ENCODE measurements around the gene PCDHGA3. TPM values are rescaled to one million over a fixed set of nuclear protein-coding genes. Genes with fewer than 3 reads are reported as not detected.

PCDHGA3 gene
- total and polyA plus RNA-seq, 2 of the 13 experiments (the other 11 are each of a cell fraction or from before 2014, with no cell fraction given), result 0.05 TPM; not detected in 1

GRCh38 chr5:141343953-141344463 is 379 bp downstream of the PCDHGA3 start:
- H3K4me3 ChIP-seq (replicated peaks in 1 of 3; ENCODE audit: insufficient read depth in 1 of 3, low read depth in 2 of 3, low read length in 3 of 3), result no peak overlapping the region
- intact Hi-C loops (cut with micrococcal nuclease; ENCODE audit: unreplicated experiment) (no loop called here), in situ Hi-C loops (cut with HindIII; ENCODE audit: extremely low pct_ligation_motif_present, low pct_unique_long_range_greater_than_20kb) (no loop called here)
- POLR2A ChIA-PET, result no interaction called here
- ATAC-seq (no peak), FAIRE-seq (no peak), DNase-seq (ENCODE audit: low spot score) (no peak)
- 71% methylated on average over 31 of the region's 31 CpGs for WGBS (ENCODE audit: low lambda C conversion rate)
- H3K79me2 ChIP-seq (ENCODE audit: insufficient read depth, low read length), result no peaks in the 10 kb centered on the region
- H3K27ac ChIP-seq (ENCODE audit: extremely low read length, insufficient read depth, low read length), result no peak overlapping the region
- H3K9me3 ChIP-seq (ENCODE audit: low read length), result peaks cover 23% of the 10 kb centered on the region
- no peak for TF ChIP-seq NFE2L1 (CRISPR knock-in tag; IDR thresholded peaks at IDR 0.05; ENCODE audit: borderline replicate concordance)
- no peak for TF ChIP-seq SMARCE1 (IDR thresholded peaks at IDR 0.05; ENCODE audit: borderline replicate concordance)
- no peak for TF ChIP-seq ZNF550 (CRISPR knock-in tag; IDR thresholded peaks at IDR 0.05; ENCODE audit: borderline replicate concordance)
- TF ChIP-seq ZNF773 (CRISPR knock-in tag; IDR thresholded peaks at IDR 0.05; ENCODE audit: borderline replicate concordance), result no peak
- TF ChIP-seq NR2C2 (CRISPR knock-in tag; IDR thresholded peaks at IDR 0.05; ENCODE audit: borderline replicate concordance), result no peak
- no peak for TF ChIP-seq ZNF563 (CRISPR knock-in tag; IDR thresholded peaks at IDR 0.05)
- no peak for TF ChIP-seq ZNF431 (CRISPR knock-in tag; IDR thresholded peaks at IDR 0.05; ENCODE audit: borderline replicate concordance, low read depth)
- no peak for TF ChIP-seq NFYC (CRISPR knock-in tag; IDR thresholded peaks at IDR 0.05)
- no peak for TF ChIP-seq TGIF2 (CRISPR knock-in tag; IDR thresholded peaks at IDR 0.05)
- TF ChIP-seq ZBTB25 (CRISPR knock-in tag; IDR thresholded peaks at IDR 0.05), result no peak
- no peak for TF ChIP-seq ZNF383 (CRISPR knock-in tag; IDR thresholded peaks at IDR 0.05; ENCODE audit: borderline replicate concordance)
- no peak overlapping the region for H3K9ac ChIP-seq (ENCODE audit: insufficient read depth, low read depth, low read length)
- H3K4me2 ChIP-seq (ENCODE audit: low read depth, low read length), result no peak overlapping the region
- no peaks in the 10 kb centered on the region for H4K20me1 ChIP-seq (ENCODE audit: insufficient read depth, low read length)
- CTCF ChIA-PET (ENCODE audit: low intra/inter-chr PET ratio, low total read pairs), result interaction anchor here (0.9 kb wide), 1 partner anchor 217 kb away, joined by 3 read pairs; no protein-coding TSS in a partner anchor
- H2AFZ ChIP-seq (ENCODE audit: low read length), result no peak overlapping the region
- BruUV-seq (replicated peaks), result no TSS peak
- H3K36me3 ChIP-seq (replicated peaks in 1 of 2; ENCODE audit: control insufficient read depth in 1 of 2, insufficient read depth in 2 of 2, low read length in 2 of 2), result no peaks in the 10 kb centered on the region
- no peaks in the 10 kb centered on the region for H3K27me3 ChIP-seq (ENCODE audit: control insufficient read depth in 1 of 2, insufficient read depth in 2 of 2, low read length in 2 of 2)
- H3K4me1 ChIP-seq (ENCODE audit: insufficient read depth, low read length), result no peaks in the 10 kb centered on the region

Data from HepG2 (cell line).